GM23338 (cell line): ENCODE measurements around the gene HABP4. TPM values are rescaled to one million over a fixed set of nuclear protein-coding genes. Genes with fewer than 3 reads are reported as not detected.

ENCODE experiments used
- ATAC-seq: fragments of 200-7000 bp; cut with Tn5 transposase; 3 replicates; pipeline ENCODE4 v1.9.1; 2020
- DNase-seq: peaks from one replicate; pipeline ENCODE4 v3.0.0-alpha.2; 2015; ENCODE audit warnings: low spot score
- H2AFZ ChIP-seq: fragments of 200-600 bp; sonication (generic); 2 replicates; pipeline ENCODE4 v1.8.0; 2016; ENCODE audit warnings: antibody characterized with exemption, mild to moderate bottlenecking, moderate library complexity
- H3F3A ChIP-seq: fragments of 200-600 bp; sonication (generic); replicated peaks from 2 replicates; pipeline ENCODE4 v1.8.0; 2017; ENCODE audit warnings: antibody characterized with exemption, mixed run types, low read depth
- H3K27ac ChIP-seq: fragments of 200-600 bp; sonication (generic); 2 replicates; pipeline ENCODE4 v1.6.1; 2016; ENCODE audit warnings: low read depth
- H3K27me3 ChIP-seq: fragments of 200-600 bp; sonication (generic); 2 replicates; pipeline ENCODE4 v1.8.0; 2016; ENCODE audit warnings: mild to moderate bottlenecking, mixed run types, moderate library complexity; ENCODE audit not compliant: insufficient read depth
- H3K36me3 ChIP-seq: fragments of 200-600 bp; sonication (generic); 2 replicates; pipeline ENCODE4 v1.8.0; 2016; ENCODE audit warnings: mild to moderate bottlenecking; ENCODE audit not compliant: insufficient read depth
- H3K4me1 ChIP-seq: fragments of 200-600 bp; sonication (generic); 2 replicates; pipeline ENCODE4 v1.8.0; 2016; ENCODE audit warnings: mild to moderate bottlenecking, moderate library complexity; ENCODE audit not compliant: insufficient read depth
- H3K4me2 ChIP-seq: fragments of 200-600 bp; sonication (generic); 2 replicates; pipeline ENCODE4 v1.7.1; 2017; ENCODE audit warnings: mixed run types
- H3K4me3 ChIP-seq: fragments of 200-600 bp; sonication (generic); 2 replicates; pipeline ENCODE4 v1.6.1; 2016; ENCODE audit warnings: mixed run types
- H3K79me2 ChIP-seq: fragments of 200-600 bp; sonication (generic); replicated peaks from 2 replicates; pipeline ENCODE4 v1.8.0; 2017; ENCODE audit warnings: mild to moderate bottlenecking; ENCODE audit not compliant: insufficient read depth
- H3K9me2 ChIP-seq: fragments of 200-600 bp; sonication (generic); 2 replicates; pipeline ENCODE4 v1.8.0; 2017; ENCODE audit not compliant: insufficient read depth
- H4K20me1 ChIP-seq: fragments of 200-600 bp; sonication (generic); replicated peaks from 2 replicates; pipeline ENCODE4 v1.8.0; 2017; ENCODE audit warnings: mild to moderate bottlenecking; ENCODE audit not compliant: insufficient read depth
- H3K27ac Mint-ChIP-seq: 2 replicates; pipeline ENCODE4 v1.8.0; 2020; ENCODE audit warnings: inconsistent platforms, mild to moderate bottlenecking, moderate library complexity, mixed read lengths
- H3K27me3 Mint-ChIP-seq: 3 replicates; pipeline ENCODE4 v1.8.0; 2022; ENCODE audit warnings: low read depth, mild to moderate bottlenecking, moderate library complexity, mixed read lengths, inconsistent platforms; ENCODE audit not compliant: insufficient read depth, poor library complexity
- H3K36me3 Mint-ChIP-seq: 3 replicates; pipeline ENCODE4 v1.8.0; 2021; ENCODE audit warnings: low read depth, mild to moderate bottlenecking, inconsistent platforms, moderate library complexity, mixed read lengths
- H3K4me1 Mint-ChIP-seq: 3 replicates; pipeline ENCODE4 v1.8.0; 2020; ENCODE audit warnings: mild to moderate bottlenecking, inconsistent platforms, mixed read lengths
- H3K4me3 Mint-ChIP-seq: 3 replicates; pipeline ENCODE4 v1.8.0; 2021; ENCODE audit warnings: moderate library complexity, mild to moderate bottlenecking, inconsistent platforms, mixed read lengths
- H3K9me3 Mint-ChIP-seq: 3 replicates; pipeline ENCODE4 v1.8.0; 2020; ENCODE audit warnings: moderate library complexity, mild to moderate bottlenecking, inconsistent platforms, mixed read lengths
- CREB1 ChIP-seq: fragments of 250-450 bp; sonication (Bioruptor Pico); IDR thresholded peaks from 2 replicates; pipeline ENCODE4 v1.5.0; 2020; ENCODE audit warnings: low read depth, mild to moderate bottlenecking, moderate library complexity
- ETS1 ChIP-seq: IDR thresholded peaks from 2 replicates; pipeline ENCODE4 v1.6.1; 2016; ENCODE audit warnings: antibody characterized with exemption
- EZH2 ChIP-seq: fragments of 200-600 bp; sonication (generic); IDR thresholded peaks from one replicate; pipeline ENCODE4 v1.8.0; 2017; ENCODE audit warnings: antibody characterized with exemption, mild to moderate bottlenecking, low read depth; ENCODE audit not compliant: unreplicated experiment
- EZH2phosphoT487 ChIP-seq: fragments of 200-600 bp; sonication (generic); IDR thresholded peaks from one replicate; pipeline ENCODE4 v1.8.1; 2018; ENCODE audit warnings: antibody characterized with exemption; ENCODE audit not compliant: unreplicated experiment
- JUNB ChIP-seq: IDR thresholded peaks from one replicate; pipeline ENCODE4 v1.6.1; 2016; ENCODE audit warnings: antibody characterized with exemption; ENCODE audit not compliant: unreplicated experiment
- NANOG ChIP-seq: IDR thresholded peaks from 2 replicates; pipeline ENCODE4 v1.6.1; 2016; ENCODE audit warnings: antibody characterized with exemption, borderline replicate concordance
- POLR2AphosphoS5 ChIP-seq: IDR thresholded peaks from 2 replicates; pipeline ENCODE4 v1.6.1; 2016; ENCODE audit warnings: antibody characterized with exemption, low read depth
- REST ChIP-seq: IDR thresholded peaks from one replicate; pipeline ENCODE4 v1.6.1; 2018; ENCODE audit warnings: antibody characterized with exemption; ENCODE audit not compliant: unreplicated experiment
- STAT1 ChIP-seq: IDR thresholded peaks from one replicate; pipeline ENCODE4 v1.6.1; 2016; ENCODE audit warnings: antibody characterized with exemption; ENCODE audit not compliant: unreplicated experiment
- ZNF114 ChIP-seq: fragments of 250-450 bp; sonication (Bioruptor Pico); IDR thresholded peaks from 2 replicates; pipeline ENCODE4 v1.5.0; 2020; ENCODE audit warnings: mild to moderate bottlenecking, moderate library complexity
- ZNF331 ChIP-seq: fragments of 250-450 bp; sonication (Bioruptor Pico); IDR thresholded peaks from 2 replicates; pipeline ENCODE4 v1.5.0; 2020; ENCODE audit warnings: low read depth, mild to moderate bottlenecking, moderate library complexity
- polyA plus RNA-seq: library from polyadenylated mRNA; unstranded; fragments of >200 nt; fragmentation: Nextera tagmentation; extraction: Ambion mirVana; gene quantifications from 2 replicates; pipeline ENCODE4 v1.2.1, GENCODE V29; 2016
- total RNA-seq: library from RNA; depleted of rRNA; stranded (reverse); fragments of >200 nt; shearing (Covaris generic); gene quantifications from 2 replicates; pipeline ENCODE4 v1.2.3, GENCODE V29; 2014
- TF ChIP-seq, protein P1 (sequence below), 2 experiments: fragments of 200-600 bp in 1 of 2; sonication (generic) in 1 of 2; conservative IDR thresholded peaks; 2 replicates each; pipeline versions ENCODE4 v1.5.1 to v1.6.1; 2016 to 2017; ENCODE audit warnings: antibody characterized with exemption in 2 of 2, low read depth in 2 of 2, mild to moderate bottlenecking in 2 of 2, moderate library complexity in 1 of 2
- TF ChIP-seq, protein P2 (sequence below): fragments of 250-450 bp; sonication (Bioruptor Pico); IDR thresholded peaks from 2 replicates; pipeline ENCODE4 v1.5.0; 2020; ENCODE audit warnings: mild to moderate bottlenecking, moderate library complexity

HABP4 gene
- total and polyA plus RNA-seq, 2 experiments from 2014 or later: 8.8 to 9.9 TPM

GRCh38 chr9:96417051-96417586 is 32.9 kb upstream of the HABP4 start:
- Mint-ChIP-seq H3K27me3 (peaks cover 15% of the 10 kb centered on the region), H3K27ac (peak overlapping the region; percentile 92), H3K4me3 (peak overlapping the region; percentile 94), H3K36me3 (peaks cover 6% of the 10 kb centered on the region; the same call in 2 of the 3 replicates), H3K9me3 (no peaks in the 10 kb centered on the region), H3K4me1 (peaks cover 49% of the 10 kb centered on the region)
- H3F3A ChIP-seq: 0 out of 2 replicates have a peak, but pooled peaks cover 9% of the 10 kb centered on the region
- H3K27ac ChIP-seq: peak overlapping the region; percentile 90
- peak overlapping the region; percentile 96 for H3K4me2 ChIP-seq
- ATAC-seq (peak; percentile 4), DNase-seq (peak; percentile 91)
- TF ChIP-seq, protein P1, sequence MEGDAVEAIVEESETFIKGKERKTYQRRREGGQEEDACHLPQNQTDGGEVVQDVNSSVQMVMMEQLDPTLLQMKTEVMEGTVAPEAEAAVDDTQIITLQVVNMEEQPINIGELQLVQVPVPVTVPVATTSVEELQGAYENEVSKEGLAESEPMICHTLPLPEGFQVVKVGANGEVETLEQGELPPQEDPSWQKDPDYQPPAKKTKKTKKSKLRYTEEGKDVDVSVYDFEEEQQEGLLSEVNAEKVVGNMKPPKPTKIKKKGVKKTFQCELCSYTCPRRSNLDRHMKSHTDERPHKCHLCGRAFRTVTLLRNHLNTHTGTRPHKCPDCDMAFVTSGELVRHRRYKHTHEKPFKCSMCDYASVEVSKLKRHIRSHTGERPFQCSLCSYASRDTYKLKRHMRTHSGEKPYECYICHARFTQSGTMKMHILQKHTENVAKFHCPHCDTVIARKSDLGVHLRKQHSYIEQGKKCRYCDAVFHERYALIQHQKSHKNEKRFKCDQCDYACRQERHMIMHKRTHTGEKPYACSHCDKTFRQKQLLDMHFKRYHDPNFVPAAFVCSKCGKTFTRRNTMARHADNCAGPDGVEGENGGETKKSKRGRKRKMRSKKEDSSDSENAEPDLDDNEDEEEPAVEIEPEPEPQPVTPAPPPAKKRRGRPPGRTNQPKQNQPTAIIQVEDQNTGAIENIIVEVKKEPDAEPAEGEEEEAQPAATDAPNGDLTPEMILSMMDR (conservative IDR thresholded peaks at IDR 0.05; ENCODE audit: low read depth in 2 of 2): no peak
- no peak for TF ChIP-seq EZH2
- no peak for TF ChIP-seq REST
- no peak for TF ChIP-seq ZNF331 (CRISPR knock-in tag)
- TF ChIP-seq ETS1: peak; percentile 80
- no peak for TF ChIP-seq ZNF114 (CRISPR knock-in tag)
- TF ChIP-seq STAT1: no peak
- no peak for TF ChIP-seq EZH2phosphoT487
- TF ChIP-seq POLR2AphosphoS5: peak; percentile 70; the same call in 1 of the 2 replicates
- TF ChIP-seq NANOG: no peak
- no peak for TF ChIP-seq JUNB
- TF ChIP-seq CREB1 (CRISPR knock-in tag): peak; percentile 98
- TF ChIP-seq, protein P2, sequence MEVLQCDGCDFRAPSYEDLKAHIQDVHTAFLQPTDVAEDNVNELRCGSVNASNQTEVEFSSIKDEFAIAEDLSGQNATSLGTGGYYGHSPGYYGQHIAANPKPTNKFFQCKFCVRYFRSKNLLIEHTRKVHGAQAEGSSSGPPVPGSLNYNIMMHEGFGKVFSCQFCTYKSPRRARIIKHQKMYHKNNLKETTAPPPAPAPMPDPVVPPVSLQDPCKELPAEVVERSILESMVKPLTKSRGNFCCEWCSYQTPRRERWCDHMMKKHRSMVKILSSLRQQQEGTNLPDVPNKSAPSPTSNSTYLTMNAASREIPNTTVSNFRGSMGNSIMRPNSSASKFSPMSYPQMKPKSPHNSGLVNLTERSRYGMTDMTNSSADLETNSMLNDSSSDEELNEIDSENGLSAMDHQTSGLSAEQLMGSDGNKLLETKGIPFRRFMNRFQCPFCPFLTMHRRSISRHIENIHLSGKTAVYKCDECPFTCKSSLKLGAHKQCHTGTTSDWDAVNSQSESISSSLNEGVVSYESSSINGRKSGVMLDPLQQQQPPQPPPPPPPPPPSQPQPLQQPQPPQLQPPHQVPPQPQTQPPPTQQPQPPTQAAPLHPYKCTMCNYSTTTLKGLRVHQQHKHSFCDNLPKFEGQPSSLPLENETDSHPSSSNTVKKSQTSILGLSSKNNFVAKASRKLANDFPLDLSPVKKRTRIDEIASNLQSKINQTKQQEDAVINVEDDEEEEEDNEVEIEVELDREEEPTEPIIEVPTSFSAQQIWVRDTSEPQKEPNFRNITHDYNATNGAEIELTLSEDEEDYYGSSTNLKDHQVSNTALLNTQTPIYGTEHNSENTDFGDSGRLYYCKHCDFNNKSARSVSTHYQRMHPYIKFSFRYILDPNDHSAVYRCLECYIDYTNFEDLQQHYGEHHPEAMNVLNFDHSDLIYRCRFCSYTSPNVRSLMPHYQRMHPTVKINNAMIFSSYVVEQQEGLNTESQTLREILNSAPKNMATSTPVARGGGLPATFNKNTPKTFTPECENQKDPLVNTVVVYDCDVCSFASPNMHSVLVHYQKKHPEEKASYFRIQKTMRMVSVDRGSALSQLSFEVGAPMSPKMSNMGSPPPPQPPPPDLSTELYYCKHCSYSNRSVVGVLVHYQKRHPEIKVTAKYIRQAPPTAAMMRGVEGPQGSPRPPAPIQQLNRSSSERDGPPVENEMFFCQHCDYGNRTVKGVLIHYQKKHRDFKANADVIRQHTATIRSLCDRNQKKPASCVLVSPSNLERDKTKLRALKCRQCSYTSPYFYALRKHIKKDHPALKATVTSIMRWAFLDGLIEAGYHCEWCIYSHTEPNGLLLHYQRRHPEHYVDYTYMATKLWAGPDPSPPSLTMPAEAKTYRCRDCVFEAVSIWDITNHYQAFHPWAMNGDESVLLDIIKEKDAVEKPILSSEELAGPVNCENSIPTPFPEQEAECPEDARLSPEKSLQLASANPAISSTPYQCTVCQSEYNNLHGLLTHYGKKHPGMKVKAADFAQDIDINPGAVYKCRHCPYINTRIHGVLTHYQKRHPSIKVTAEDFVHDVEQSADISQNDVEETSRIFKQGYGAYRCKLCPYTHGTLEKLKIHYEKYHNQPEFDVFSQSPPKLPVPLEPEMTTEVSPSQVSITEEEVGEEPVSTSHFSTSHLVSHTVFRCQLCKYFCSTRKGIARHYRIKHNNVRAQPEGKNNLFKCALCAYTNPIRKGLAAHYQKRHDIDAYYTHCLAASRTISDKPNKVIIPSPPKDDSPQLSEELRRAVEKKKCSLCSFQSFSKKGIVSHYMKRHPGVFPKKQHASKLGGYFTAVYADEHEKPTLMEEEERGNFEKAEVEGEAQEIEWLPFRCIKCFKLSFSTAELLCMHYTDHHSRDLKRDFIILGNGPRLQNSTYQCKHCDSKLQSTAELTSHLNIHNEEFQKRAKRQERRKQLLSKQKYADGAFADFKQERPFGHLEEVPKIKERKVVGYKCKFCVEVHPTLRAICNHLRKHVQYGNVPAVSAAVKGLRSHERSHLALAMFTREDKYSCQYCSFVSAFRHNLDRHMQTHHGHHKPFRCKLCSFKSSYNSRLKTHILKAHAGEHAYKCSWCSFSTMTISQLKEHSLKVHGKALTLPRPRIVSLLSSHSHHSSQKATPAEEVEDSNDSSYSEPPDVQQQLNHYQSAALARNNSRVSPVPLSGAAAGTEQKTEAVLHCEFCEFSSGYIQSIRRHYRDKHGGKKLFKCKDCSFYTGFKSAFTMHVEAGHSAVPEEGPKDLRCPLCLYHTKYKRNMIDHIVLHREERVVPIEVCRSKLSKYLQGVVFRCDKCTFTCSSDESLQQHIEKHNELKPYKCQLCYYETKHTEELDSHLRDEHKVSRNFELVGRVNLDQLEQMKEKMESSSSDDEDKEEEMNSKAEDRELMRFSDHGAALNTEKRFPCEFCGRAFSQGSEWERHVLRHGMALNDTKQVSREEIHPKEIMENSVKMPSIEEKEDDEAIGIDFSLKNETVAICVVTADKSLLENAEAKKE (CRISPR knock-in tag): no peak
- peak overlapping the region; percentile 84 for H3K4me3 ChIP-seq
- peaks cover 22% of the 10 kb centered on the region; the same call in 1 of the 2 replicates for H4K20me1 ChIP-seq
- no peaks in the 10 kb centered on the region for H3K27me3 ChIP-seq
- no peaks in the 10 kb centered on the region for H3K9me2 ChIP-seq
- H3K79me2 ChIP-seq: peaks cover 49% of the 10 kb centered on the region
- H3K4me1 ChIP-seq: peaks cover 39% of the 10 kb centered on the region
- H2AFZ ChIP-seq: no peak overlapping the region; the same call in 1 of the 2 replicates
- no peaks in the 10 kb centered on the region for H3K36me3 ChIP-seq
